GM13977 (cell line): ENCODE data around the gene RANBP17.
"Not testable (repeated sequence)": the region's sequence is repeated elsewhere in the genome, so short reads cannot be mapped to it uniquely, and the experiment has no call there.

ENCODE experiments used
- DNase-seq: peaks from one replicate; pipeline ENCODE4 v3.0.0; 2012; ENCODE audit warnings: low spot score
- in situ Hi-C: fragments of 300-500 bp; cut with MboI; formaldehyde crosslinking; loops from one replicate; pipeline ENCODE4 v1.12.0; 2022; ENCODE audit warnings: low sequenced_read_pairs, low pct_unique_long_range_greater_than_20kb, mixed read lengths, inconsistent platforms; ENCODE audit not compliant: unreplicated experiment
- TF ChIP-seq, protein P1 (sequence below): IDR thresholded peaks from 2 replicates; pipeline ENCODE4 v1.5.1; 2012; ENCODE audit warnings: mild to moderate bottlenecking, control low read depth; ENCODE audit not compliant: insufficient read depth; ENCODE audit errors: extremely low read depth, missing control alignments

The RANBP17 gene

DNA sequence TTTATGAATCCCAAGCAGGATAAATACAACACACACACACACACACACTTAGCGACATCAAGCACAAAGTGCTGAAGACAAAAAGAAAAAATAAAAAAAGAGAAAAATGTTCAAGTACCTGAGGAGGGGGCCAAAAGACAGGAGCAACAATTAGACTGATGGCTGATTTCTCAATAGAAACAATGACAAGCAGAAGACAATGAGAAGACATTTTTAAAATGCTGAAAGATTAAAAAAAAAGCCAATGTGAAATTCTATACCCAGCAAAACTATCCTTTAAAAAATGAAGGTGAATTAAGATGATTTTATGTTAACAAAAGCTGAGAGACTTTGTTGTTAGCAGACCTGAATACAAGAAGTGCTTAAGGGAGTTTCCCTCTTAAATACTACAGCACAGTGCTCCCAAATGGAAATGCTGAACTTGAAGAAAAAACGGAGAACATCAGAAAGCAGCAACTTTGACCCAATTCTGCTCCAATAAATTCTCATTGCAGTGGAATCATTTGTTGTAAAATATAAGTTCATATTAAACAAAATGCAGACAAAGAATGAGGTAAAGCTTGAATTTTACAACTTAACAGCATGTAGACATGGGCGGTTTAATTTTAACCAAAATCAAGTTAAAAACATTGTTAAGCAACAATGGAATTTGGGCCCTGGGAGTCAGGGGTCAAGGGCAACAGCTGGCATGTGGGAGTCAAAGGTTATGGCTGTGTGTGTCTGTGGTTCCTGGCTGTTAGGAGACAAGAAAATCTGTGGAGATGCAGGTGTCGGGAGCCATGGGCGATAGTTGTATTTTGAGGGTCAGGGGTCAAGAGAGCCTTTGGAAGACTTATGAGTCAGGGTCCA lies 776 bp upstream of the RANBP17 start:
- in situ Hi-C loops = no loop called here

DNA sequence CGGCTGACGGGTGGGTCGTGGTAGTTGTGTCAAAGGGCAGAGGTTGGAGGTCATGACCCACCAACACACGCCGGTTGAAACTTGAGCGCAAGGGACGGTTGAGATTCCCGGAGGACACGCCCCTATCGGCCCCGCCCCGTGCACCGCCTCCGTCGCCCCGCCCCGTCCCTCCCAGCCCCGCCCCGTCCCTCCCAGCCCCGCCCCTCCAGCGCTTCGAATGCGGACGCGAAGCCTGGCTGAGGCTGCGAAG lies 226 bp upstream of the RANBP17 start:
- in situ Hi-C loops = no loop called here
- DNase-seq = peak; percentile 10
- TF ChIP-seq, protein P1, sequence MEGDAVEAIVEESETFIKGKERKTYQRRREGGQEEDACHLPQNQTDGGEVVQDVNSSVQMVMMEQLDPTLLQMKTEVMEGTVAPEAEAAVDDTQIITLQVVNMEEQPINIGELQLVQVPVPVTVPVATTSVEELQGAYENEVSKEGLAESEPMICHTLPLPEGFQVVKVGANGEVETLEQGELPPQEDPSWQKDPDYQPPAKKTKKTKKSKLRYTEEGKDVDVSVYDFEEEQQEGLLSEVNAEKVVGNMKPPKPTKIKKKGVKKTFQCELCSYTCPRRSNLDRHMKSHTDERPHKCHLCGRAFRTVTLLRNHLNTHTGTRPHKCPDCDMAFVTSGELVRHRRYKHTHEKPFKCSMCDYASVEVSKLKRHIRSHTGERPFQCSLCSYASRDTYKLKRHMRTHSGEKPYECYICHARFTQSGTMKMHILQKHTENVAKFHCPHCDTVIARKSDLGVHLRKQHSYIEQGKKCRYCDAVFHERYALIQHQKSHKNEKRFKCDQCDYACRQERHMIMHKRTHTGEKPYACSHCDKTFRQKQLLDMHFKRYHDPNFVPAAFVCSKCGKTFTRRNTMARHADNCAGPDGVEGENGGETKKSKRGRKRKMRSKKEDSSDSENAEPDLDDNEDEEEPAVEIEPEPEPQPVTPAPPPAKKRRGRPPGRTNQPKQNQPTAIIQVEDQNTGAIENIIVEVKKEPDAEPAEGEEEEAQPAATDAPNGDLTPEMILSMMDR = no peak

More for the DNA sequence above, 776 bp upstream of the RANBP17 start:
- no peak for DNase-seq
- TF ChIP-seq, protein P1 = no peak

DNA sequence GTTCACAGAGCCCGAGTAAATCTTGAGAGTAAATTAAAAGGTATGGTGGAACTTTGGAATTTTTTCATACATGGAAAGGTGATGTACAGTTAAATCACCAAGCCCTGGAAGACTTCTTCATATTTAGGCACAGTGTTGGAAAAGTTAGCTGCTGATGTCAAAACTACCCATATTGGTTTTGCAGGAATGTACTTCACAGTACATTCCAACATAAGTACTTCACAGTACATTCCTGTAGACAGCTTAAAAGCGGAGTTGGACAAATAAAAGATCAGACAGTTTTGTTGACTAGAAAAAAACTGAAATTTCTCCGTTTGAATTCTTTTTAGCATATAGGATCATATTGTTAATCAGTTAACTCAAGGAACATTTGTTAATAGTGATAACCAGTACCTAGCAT lies 1.8 kb downstream of the RANBP17 start:
- TF ChIP-seq, protein P1 = no peak
- in situ Hi-C loops = no loop called here
- DNase-seq = no peak

DNA sequence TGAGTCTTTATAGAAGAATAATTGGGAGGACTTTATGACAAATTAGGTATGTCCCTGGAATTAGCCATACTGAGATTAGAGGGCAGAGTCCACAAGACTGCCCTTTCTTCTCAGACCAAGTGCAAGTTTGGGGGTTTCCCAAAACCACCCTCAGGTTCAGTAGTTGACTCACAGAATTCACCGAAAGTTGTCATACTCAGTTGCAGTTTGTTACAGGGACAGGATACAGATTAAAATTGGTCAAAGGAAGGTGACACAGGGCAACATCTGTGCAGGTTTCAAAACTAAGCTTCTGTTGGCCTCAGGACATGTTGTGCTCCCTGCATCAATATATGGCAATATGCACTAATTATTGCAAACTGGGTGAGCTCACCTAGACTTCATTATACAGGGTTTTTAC lies 3.8 kb downstream of the RANBP17 start:
- TF ChIP-seq, protein P1 = no peak

DNA sequence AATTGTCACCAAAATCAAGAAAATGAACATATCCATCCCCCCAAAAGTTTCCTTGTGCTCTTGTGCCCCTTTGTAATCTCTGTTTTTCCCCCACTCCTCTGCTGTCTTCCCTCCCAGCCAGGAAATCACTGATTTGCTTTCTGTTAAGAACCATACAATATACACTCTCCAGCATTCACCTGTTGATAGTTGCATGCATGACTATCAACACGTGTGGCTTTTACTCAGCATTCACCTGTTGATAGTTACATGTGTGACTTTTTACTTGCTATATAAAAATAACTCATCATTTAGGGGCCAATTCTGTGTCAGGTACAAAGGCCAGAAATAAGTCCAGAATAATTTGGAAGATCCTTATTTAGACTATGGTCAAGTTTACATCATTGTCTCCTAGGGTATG lies 6.0 kb downstream of the RANBP17 start:
- in situ Hi-C loops = no loop called here
- TF ChIP-seq, protein P1 = no peak
- DNase-seq = no peak

More for the DNA sequence above, 3.8 kb downstream of the RANBP17 start:
- in situ Hi-C loops = no loop called here
- peak; percentile 22 for DNase-seq

DNA sequence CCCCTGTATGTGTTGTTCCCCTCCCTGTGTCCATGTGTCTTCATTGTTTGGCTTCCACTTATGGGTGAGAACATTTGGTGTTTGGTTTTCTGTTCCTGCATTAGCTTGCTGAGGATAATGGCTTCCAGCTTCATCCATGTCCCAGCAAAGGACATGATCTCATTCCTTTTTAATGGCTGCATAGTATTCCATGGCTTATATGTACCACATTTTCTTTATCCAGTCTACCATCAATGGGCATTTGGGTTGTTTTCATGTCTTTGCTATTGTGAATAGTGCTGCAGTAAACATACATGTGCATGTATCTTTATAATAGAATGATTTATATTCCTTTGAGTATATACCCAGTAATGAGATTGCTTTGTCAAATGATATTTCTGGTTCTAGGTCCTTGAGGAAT lies 8.6 kb downstream of the RANBP17 start:
- in situ Hi-C loops = not testable (repeated sequence)

DNA sequence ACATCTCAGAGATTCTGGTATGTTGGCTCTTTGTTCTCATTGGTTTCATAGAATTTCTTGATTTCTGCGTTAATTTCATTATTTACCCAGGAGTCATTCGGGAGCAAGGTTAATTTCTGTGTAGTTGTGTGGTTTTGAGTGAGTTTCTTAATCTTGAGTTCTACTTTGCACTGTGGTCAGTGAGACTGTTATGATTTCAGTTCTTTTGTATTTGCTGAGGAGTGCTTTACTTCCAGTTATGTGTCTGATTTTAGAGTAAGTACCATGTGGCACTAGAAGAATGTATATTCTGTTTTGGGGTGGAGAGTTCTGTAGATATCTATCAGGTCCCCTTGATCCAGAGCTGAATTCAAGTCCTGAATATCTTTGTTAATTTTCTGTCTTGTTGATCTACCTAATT lies 12.2 kb downstream of the RANBP17 start:
- TF ChIP-seq, protein P1 = no peak
- in situ Hi-C loops = no loop called here
- no peak for DNase-seq

More for the DNA sequence above, 8.6 kb downstream of the RANBP17 start:
- DNase-seq = not testable (repeated sequence)
